Liver (tissue), 9 donors: ENCODE results near the gene SUCLG2. TPM values are rescaled to one million over a fixed set of nuclear protein-coding genes. Genes with fewer than 3 reads are reported as not detected.

Experiments
- DNase-seq: peaks from one replicate; pipeline ENCODE4 v3.0.0-alpha.2; 2017; ENCODE audit warnings: low spot score
- H3K27ac ChIP-seq, 2 donors: one replicate each; pipeline ENCODE4 v1.7.0; 2013; ENCODE audit warnings: inconsistent platforms in 2 of 2, low read length in 2 of 2, control low read depth in 1 of 2, low read depth in 1 of 2, mild to moderate bottlenecking in 1 of 2
- H3K27me3 ChIP-seq, 4 donors: one replicate each; pipeline versions ENCODE4 v1.6.1 to v1.7.0; 2013; ENCODE audit warnings: low read length in 3 of 4, inconsistent platforms in 1 of 4, mild to moderate bottlenecking in 1 of 4, moderate library complexity in 1 of 4; ENCODE audit not compliant: control insufficient read depth in 4 of 4, insufficient read depth in 4 of 4
- H3K36me3 ChIP-seq, 4 donors: one replicate each; pipeline versions ENCODE4 v1.6.1 to v1.7.0; 2013; ENCODE audit warnings: low read length in 3 of 4, mild to moderate bottlenecking in 3 of 4, low read depth in 1 of 4, moderate library complexity in 1 of 4; ENCODE audit not compliant: control insufficient read depth in 4 of 4, insufficient read depth in 3 of 4
- H3K4me1 ChIP-seq, 4 donors: one replicate each; pipeline versions ENCODE4 v1.6.1 to v1.7.0; 2013; ENCODE audit warnings: low read length in 3 of 4, mild to moderate bottlenecking in 3 of 4, moderate library complexity in 1 of 4; ENCODE audit not compliant: control insufficient read depth in 4 of 4, insufficient read depth in 4 of 4
- H3K4me3 ChIP-seq, 3 donors: one replicate each; pipeline versions ENCODE4 v1.6.1 to v1.7.0; 2013; ENCODE audit warnings: low read length in 3 of 3, control low read depth in 1 of 3, low read depth in 1 of 3, mild to moderate bottlenecking in 1 of 3
- H3K9ac ChIP-seq, 2 donors: one replicate each; pipeline ENCODE4 v1.7.0; 2013; ENCODE audit warnings: low read length in 2 of 2, mild to moderate bottlenecking in 2 of 2, moderate library complexity in 2 of 2, control low read depth in 1 of 2, low read depth in 1 of 2
- H3K9me3 ChIP-seq, 4 donors: one replicate each; pipeline versions ENCODE4 v1.6.1 to v1.7.0; 2013; ENCODE audit warnings: low read length in 3 of 4; ENCODE audit not compliant: control insufficient read depth in 4 of 4
- FOXA1 ChIP-seq: IDR thresholded peaks from 2 replicates; pipeline ENCODE4 v1.6.1; 2016; ENCODE audit warnings: antibody characterized with exemption
- HNF4A ChIP-seq, 2 donors: conservative IDR thresholded peaks; 2 replicates each; pipeline ENCODE4 v1.6.1; 2016; ENCODE audit warnings: antibody characterized with exemption in 2 of 2, mild to moderate bottlenecking in 2 of 2
- NR2F2 ChIP-seq: IDR thresholded peaks from 2 replicates; pipeline ENCODE4 v1.6.1; 2016; ENCODE audit warnings: antibody characterized with exemption
- RAD21 ChIP-seq, 2 donors: IDR thresholded peaks; 2 replicates each; pipeline ENCODE4 v1.6.1; 2016; ENCODE audit warnings: antibody characterized with exemption in 2 of 2, mild to moderate bottlenecking in 2 of 2
- SP1 ChIP-seq: IDR thresholded peaks from 2 replicates; pipeline ENCODE4 v1.6.1; 2018; ENCODE audit warnings: antibody characterized with exemption, mild to moderate bottlenecking
- WGBS: extraction: QIAGEN DNeasy Blood & Tissue Kit; methylation state at CpG from one replicate; pipeline ENCODE4 v1.1.7; 2013; 5-methylcytosine and 5-hydroxymethylcytosine counted together
- polyA plus RNA-seq, 2 donors: library from polyadenylated mRNA; stranded (reverse) in 1 of 2; unstranded in 1 of 2; fragments of 200-250 nt in 1 of 2; fragments of >200 nt in 1 of 2; fragmentation: Nextera tagmentation in 1 of 2; extraction: Ambion mirVana in 1 of 2; gene quantifications; one replicate each; pipeline versions ENCODE4 v1.2.1 to v1.2.3, GENCODE V29; 2013 to 2015
- total RNA-seq, 2 donors: library from RNA; depleted of rRNA; stranded (reverse); fragments of >200 nt; gene quantifications; one replicate each; pipeline ENCODE4 v1.2.3, GENCODE V29; 2014
- TF ChIP-seq, protein P1 (sequence below): fragments of 150-350 bp; IDR thresholded peaks from 2 replicates; pipeline ENCODE4 v1.5.1; 2017; ENCODE audit warnings: improper control_type of control experiment, low read depth, low read length; ENCODE audit not compliant: missing input control
- TF ChIP-seq, protein P2 (sequence below): IDR thresholded peaks from 2 replicates; pipeline ENCODE4 v1.6.1; 2016; ENCODE audit warnings: antibody characterized with exemption
- TF ChIP-seq, protein P3 (sequence below): IDR thresholded peaks from 2 replicates; pipeline ENCODE4 v1.6.1; 2016; ENCODE audit warnings: antibody characterized with exemption, mild to moderate bottlenecking
- TF ChIP-seq, protein P4 (sequence below): IDR thresholded peaks from 2 replicates; pipeline ENCODE4 v1.6.1; 2016; ENCODE audit warnings: antibody characterized with exemption
- donor health status: healthy.
- donor health status: healthy.
- donor health status: healthy.
- donor health status: healthy.
- donor health status: healthy.

SUCLG2 gene
- total and polyA plus RNA-seq, 4 donors = 45.3 to 114 (median 92.8) TPM

DNA sequence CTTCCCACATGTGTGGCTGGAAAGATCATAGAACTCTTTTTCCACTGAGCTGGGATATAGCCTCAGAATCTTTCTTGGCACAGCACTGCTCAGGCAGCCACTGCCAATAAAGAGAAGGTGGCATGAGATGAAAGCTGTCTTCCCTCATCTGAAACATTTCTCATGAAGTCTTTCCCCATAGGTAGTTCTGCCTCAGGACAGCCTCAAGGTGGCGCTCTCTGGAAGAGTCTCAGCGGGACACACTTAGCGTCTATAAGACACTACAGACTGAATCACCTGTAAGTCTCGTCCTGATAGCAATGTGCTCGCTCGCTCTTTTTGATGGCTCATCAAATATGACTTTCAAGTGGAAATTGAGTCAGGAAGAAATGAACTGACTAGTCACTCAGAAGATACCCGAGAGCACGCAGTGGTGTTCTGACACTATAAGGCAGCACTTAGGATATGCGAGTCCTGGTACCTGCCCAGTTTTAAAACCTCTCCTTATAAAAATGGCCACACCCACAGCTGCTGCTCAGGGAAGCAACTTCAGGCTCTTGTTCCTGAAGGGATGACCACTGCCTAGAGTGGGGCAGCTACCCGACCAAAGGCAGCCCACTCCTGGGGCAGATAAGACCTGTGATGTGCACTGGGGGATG lies 269.5 kb downstream of the SUCLG2 start:
- 86% methylated on average over 10 of the region's 10 CpGs for WGBS

DNA sequence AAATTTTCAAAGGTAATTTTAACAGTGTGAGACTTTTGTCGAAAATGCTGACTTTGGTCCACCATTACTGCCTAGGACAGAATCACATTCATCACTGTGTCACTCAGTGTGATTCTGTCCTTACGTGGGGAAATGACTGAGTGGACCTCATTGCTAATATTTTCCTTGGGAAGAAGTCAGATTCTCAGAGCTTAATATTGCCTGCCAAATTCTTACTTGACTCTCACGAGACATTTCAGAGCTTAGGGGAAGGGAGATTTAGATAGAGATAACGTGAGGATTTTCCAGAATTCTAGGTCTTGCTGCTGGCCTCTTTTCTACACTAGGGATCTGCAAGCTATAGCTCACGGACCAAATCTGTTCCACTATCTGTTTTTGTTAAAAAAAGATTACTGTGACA lies 270.4 kb downstream of the SUCLG2 start:
- DNase-seq = no peak
- WGBS = 93% methylated on average over 5 of the region's 5 CpGs
- TF ChIP-seq, protein P1, sequence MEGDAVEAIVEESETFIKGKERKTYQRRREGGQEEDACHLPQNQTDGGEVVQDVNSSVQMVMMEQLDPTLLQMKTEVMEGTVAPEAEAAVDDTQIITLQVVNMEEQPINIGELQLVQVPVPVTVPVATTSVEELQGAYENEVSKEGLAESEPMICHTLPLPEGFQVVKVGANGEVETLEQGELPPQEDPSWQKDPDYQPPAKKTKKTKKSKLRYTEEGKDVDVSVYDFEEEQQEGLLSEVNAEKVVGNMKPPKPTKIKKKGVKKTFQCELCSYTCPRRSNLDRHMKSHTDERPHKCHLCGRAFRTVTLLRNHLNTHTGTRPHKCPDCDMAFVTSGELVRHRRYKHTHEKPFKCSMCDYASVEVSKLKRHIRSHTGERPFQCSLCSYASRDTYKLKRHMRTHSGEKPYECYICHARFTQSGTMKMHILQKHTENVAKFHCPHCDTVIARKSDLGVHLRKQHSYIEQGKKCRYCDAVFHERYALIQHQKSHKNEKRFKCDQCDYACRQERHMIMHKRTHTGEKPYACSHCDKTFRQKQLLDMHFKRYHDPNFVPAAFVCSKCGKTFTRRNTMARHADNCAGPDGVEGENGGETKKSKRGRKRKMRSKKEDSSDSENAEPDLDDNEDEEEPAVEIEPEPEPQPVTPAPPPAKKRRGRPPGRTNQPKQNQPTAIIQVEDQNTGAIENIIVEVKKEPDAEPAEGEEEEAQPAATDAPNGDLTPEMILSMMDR = no peak
- TF ChIP-seq, protein P2, sequence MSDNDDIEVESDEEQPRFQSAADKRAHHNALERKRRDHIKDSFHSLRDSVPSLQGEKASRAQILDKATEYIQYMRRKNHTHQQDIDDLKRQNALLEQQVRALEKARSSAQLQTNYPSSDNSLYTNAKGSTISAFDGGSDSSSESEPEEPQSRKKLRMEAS = no peak
- TF ChIP-seq, protein P3, sequence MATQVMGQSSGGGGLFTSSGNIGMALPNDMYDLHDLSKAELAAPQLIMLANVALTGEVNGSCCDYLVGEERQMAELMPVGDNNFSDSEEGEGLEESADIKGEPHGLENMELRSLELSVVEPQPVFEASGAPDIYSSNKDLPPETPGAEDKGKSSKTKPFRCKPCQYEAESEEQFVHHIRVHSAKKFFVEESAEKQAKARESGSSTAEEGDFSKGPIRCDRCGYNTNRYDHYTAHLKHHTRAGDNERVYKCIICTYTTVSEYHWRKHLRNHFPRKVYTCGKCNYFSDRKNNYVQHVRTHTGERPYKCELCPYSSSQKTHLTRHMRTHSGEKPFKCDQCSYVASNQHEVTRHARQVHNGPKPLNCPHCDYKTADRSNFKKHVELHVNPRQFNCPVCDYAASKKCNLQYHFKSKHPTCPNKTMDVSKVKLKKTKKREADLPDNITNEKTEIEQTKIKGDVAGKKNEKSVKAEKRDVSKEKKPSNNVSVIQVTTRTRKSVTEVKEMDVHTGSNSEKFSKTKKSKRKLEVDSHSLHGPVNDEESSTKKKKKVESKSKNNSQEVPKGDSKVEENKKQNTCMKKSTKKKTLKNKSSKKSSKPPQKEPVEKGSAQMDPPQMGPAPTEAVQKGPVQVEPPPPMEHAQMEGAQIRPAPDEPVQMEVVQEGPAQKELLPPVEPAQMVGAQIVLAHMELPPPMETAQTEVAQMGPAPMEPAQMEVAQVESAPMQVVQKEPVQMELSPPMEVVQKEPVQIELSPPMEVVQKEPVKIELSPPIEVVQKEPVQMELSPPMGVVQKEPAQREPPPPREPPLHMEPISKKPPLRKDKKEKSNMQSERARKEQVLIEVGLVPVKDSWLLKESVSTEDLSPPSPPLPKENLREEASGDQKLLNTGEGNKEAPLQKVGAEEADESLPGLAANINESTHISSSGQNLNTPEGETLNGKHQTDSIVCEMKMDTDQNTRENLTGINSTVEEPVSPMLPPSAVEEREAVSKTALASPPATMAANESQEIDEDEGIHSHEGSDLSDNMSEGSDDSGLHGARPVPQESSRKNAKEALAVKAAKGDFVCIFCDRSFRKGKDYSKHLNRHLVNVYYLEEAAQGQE = no peak
- H3K36me3 ChIP-seq = peaks cover 0 to 6% (median 2%) of the 10 kb centered on the region in 4 donors
- no peaks in the 10 kb centered on the region for H3K9me3 ChIP-seq
- H3K27ac ChIP-seq = no peak overlapping the region
- H3K4me1 ChIP-seq = no peaks in the 10 kb centered on the region
- H3K27me3 ChIP-seq = no peaks in the 10 kb centered on the region
- H3K4me3 ChIP-seq = no peak overlapping the region
- no peak overlapping the region for H3K9ac ChIP-seq

More for the DNA sequence above, 269.5 kb downstream of the SUCLG2 start:
- peak in 1 of 2 donors; percentile 29 for TF ChIP-seq HNF4A (conservative IDR thresholded peaks at IDR 0.05)
- TF ChIP-seq RAD21 (IDR thresholded peaks at IDR 0.05) = peak; percentile 54 to 76
- TF ChIP-seq, protein P1 = peak; percentile 36
- TF ChIP-seq SP1 = no peak
- TF ChIP-seq NR2F2 = no peak
- TF ChIP-seq, protein P4, sequence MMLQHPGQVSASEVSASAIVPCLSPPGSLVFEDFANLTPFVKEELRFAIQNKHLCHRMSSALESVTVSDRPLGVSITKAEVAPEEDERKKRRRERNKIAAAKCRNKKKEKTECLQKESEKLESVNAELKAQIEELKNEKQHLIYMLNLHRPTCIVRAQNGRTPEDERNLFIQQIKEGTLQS = no peak
- no peak for TF ChIP-seq FOXA1
- no peaks in the 10 kb centered on the region for H3K27me3 ChIP-seq
- no peak for DNase-seq
- H3K4me1 ChIP-seq = no peaks in the 10 kb centered on the region
- H3K36me3 ChIP-seq = peaks cover 0 to 5% (median 2%) of the 10 kb centered on the region in 4 donors
- no peak overlapping the region for H3K9ac ChIP-seq
- no peak overlapping the region for H3K4me3 ChIP-seq
- H3K27ac ChIP-seq = no peak overlapping the region
- no peaks in the 10 kb centered on the region for H3K9me3 ChIP-seq
